ENCODE data around the gene MAT1A. TPM values are rescaled to one million over a fixed set of nuclear protein-coding genes. Genes with fewer than 3 reads are reported as not detected.

Gene MAT1A
- total RNA-seq, 1 donor from 2014 or later, result 0.63 TPM

GRCh38 chr10:80277567-80278250, 11.7 kb downstream of the MAT1A start:
- DNase-seq (ENCODE audit: extremely low spot score, unreplicated experiment), result no peak
- H3K36me3 Mint-ChIP-seq, result no peaks in the 10 kb centered on the region
- H3K27ac Mint-ChIP-seq, result no peak overlapping the region
- H3K9me3 Mint-ChIP-seq, result no peaks in the 10 kb centered on the region
- no peak for TF ChIP-seq CTCF (conservative IDR thresholded peaks at IDR 0.05)
- no peaks in the 10 kb centered on the region for H3K4me1 Mint-ChIP-seq (ENCODE audit: unreplicated experiment)
- H3K4me3 Mint-ChIP-seq, result no peak overlapping the region
- H3K27me3 Mint-ChIP-seq, result no peaks in the 10 kb centered on the region

- DNase-seq (ENCODE audit: extremely low spot score, unreplicated experiment), result no peak
- H3K27me3 Mint-ChIP-seq, result no peaks in the 10 kb centered on the region
- H3K36me3 Mint-ChIP-seq, result no peaks in the 10 kb centered on the region
- no peaks in the 10 kb centered on the region for H3K9me3 Mint-ChIP-seq
- no peak overlapping the region for H3K4me3 Mint-ChIP-seq
- H3K4me1 Mint-ChIP-seq (ENCODE audit: unreplicated experiment), result no peaks in the 10 kb centered on the region
- no peak for TF ChIP-seq CTCF (conservative IDR thresholded peaks at IDR 0.05)
- H3K27ac Mint-ChIP-seq, result no peak overlapping the region
Observed at GRCh38 chr10:80277016-80277415, 12.4 kb downstream of the MAT1A start.

GRCh38 chr10:80276335-80276734, 13.1 kb downstream of the MAT1A start:
- no peaks in the 10 kb centered on the region for H3K9me3 Mint-ChIP-seq
- no peaks in the 10 kb centered on the region for H3K4me1 Mint-ChIP-seq (ENCODE audit: unreplicated experiment)
- no peak overlapping the region for H3K27ac Mint-ChIP-seq
- no peaks in the 10 kb centered on the region for H3K27me3 Mint-ChIP-seq
- peak; percentile 48 for DNase-seq (ENCODE audit: extremely low spot score, unreplicated experiment)
- H3K4me3 Mint-ChIP-seq, result no peak overlapping the region
- no peak for TF ChIP-seq CTCF (conservative IDR thresholded peaks at IDR 0.05)
- H3K36me3 Mint-ChIP-seq, result no peaks in the 10 kb centered on the region

GRCh38 chr10:80275756-80276155, 13.7 kb downstream of the MAT1A start:
- no peak for DNase-seq (ENCODE audit: extremely low spot score, unreplicated experiment)
- Mint-ChIP-seq H3K9me3 (no peaks in the 10 kb centered on the region), H3K27me3 (no peaks in the 10 kb centered on the region), H3K27ac (no peak overlapping the region), H3K36me3 (no peaks in the 10 kb centered on the region), H3K4me1 (ENCODE audit: unreplicated experiment) (no peaks in the 10 kb centered on the region), H3K4me3 (no peak overlapping the region)
- no peak for TF ChIP-seq CTCF (conservative IDR thresholded peaks at IDR 0.05)

GRCh38 chr10:80275135-80275498, 14.3 kb downstream of the MAT1A start:
- Mint-ChIP-seq H3K4me1 (ENCODE audit: unreplicated experiment) (no peaks in the 10 kb centered on the region), H3K36me3 (no peaks in the 10 kb centered on the region), H3K9me3 (no peaks in the 10 kb centered on the region), H3K27me3 (no peaks in the 10 kb centered on the region), H3K27ac (no peak overlapping the region), H3K4me3 (no peak overlapping the region)
- DNase-seq (ENCODE audit: extremely low spot score, unreplicated experiment), result no peak
- no peak for TF ChIP-seq CTCF (conservative IDR thresholded peaks at IDR 0.05)

Measured in type B pancreatic cell (in vitro differentiated cells).